HL-60/S4 (cell line): ENCODE results near the gene FKBP7.
"Not testable (repeated sequence)": the region's sequence is repeated elsewhere in the genome, so short reads cannot be mapped to it uniquely, and the experiment has no call there.

Source experiments
- in situ Hi-C: fragments of 300-500 bp; cut with MboI; formaldehyde crosslinking; loops from 2 replicates; pipeline ENCODE4 v1.14.3; 2022; ENCODE audit warnings: low sequenced_read_pairs

FKBP7 gene

GRCh38 chr2:178478439-178479274 is at the start of gene FKBP7:
TSS of gene FKBP7 (minus strand) at chr2:178478600. CDS start at chr2:178478499, 101 bp downstream.
- in situ Hi-C loops, result no loop called here

GRCh38 chr2:178527592-178527991 is 49.2 kb upstream of the FKBP7 start:
- in situ Hi-C loops, result no loop called here

- in situ Hi-C loops, result no loop called here
Measured at GRCh38 chr2:178526256-178526655, 47.9 kb upstream of the FKBP7 start.

GRCh38 chr2:178525460-178525859 is 47.1 kb upstream of the FKBP7 start:
- in situ Hi-C loops, result not testable (repeated sequence)

- in situ Hi-C loops, result not testable (repeated sequence)
Measured at GRCh38 chr2:178525010-178525409, 46.6 kb upstream of the FKBP7 start.

- in situ Hi-C loops, result no loop called here
Measured at GRCh38 chr2:178523596-178524134, 45.3 kb upstream of the FKBP7 start.

- in situ Hi-C loops, result no loop called here
Measured at GRCh38 chr2:178522950-178523595, 44.7 kb upstream of the FKBP7 start.

GRCh38 chr2:178521304-178522150 is 43.1 kb upstream of the FKBP7 start:
- in situ Hi-C loops, result no loop called here

GRCh38 chr2:178517496-178517895 is 39.1 kb upstream of the FKBP7 start:
- in situ Hi-C loops, result no loop called here

GRCh38 chr2:178514664-178515063 is 36.3 kb upstream of the FKBP7 start:
- in situ Hi-C loops, result no loop called here

- in situ Hi-C loops, result no loop called here
Measured at GRCh38 chr2:178513876-178514275, 35.5 kb upstream of the FKBP7 start.

GRCh38 chr2:178512484-178512883 is 34.1 kb upstream of the FKBP7 start:
- in situ Hi-C loops, result no loop called here

GRCh38 chr2:178510384-178510783 is 32.0 kb upstream of the FKBP7 start:
- in situ Hi-C loops, result no loop called here

- in situ Hi-C loops, result no loop called here
Measured at GRCh38 chr2:178508646-178509045, 30.2 kb upstream of the FKBP7 start.

- in situ Hi-C loops, result no loop called here
Measured at GRCh38 chr2:178506949-178507348, 28.5 kb upstream of the FKBP7 start.

GRCh38 chr2:178506524-178506923 is 28.1 kb upstream of the FKBP7 start:
- in situ Hi-C loops, result no loop called here

GRCh38 chr2:178506101-178506500 is 27.7 kb upstream of the FKBP7 start:
- in situ Hi-C loops, result no loop called here

- in situ Hi-C loops, result no loop called here
Measured at GRCh38 chr2:178502751-178503150, 24.4 kb upstream of the FKBP7 start.

GRCh38 chr2:178499640-178500039 is 21.2 kb upstream of the FKBP7 start:
- in situ Hi-C loops, result no loop called here

- in situ Hi-C loops, result no loop called here
Measured at GRCh38 chr2:178498137-178498536, 19.7 kb upstream of the FKBP7 start.

GRCh38 chr2:178496049-178496448 is 17.6 kb upstream of the FKBP7 start:
- in situ Hi-C loops, result no loop called here
